Neural crest cell (in vitro differentiated cells): ENCODE data around the gene SCN4B. TPM values are rescaled to one million over a fixed set of nuclear protein-coding genes. Genes with fewer than 3 reads are reported as not detected.
"Not testable (repeated sequence)": the region's sequence is repeated elsewhere in the genome, so short reads cannot be mapped to it uniquely, and the experiment has no call there.

Experiments
- DNase-seq: peaks from one replicate; pipeline ENCODE4 v3.0.0; 2021; ENCODE audit warnings: low read depth, mixed read lengths, low spot score
- H3K27ac Mint-ChIP-seq: one replicate; pipeline ENCODE4 v1.8.0; 2021; ENCODE audit warnings: mild to moderate bottlenecking, mixed read lengths; ENCODE audit not compliant: unreplicated experiment
- H3K27me3 Mint-ChIP-seq: 2 replicates; pipeline ENCODE4 v1.8.0; 2021; ENCODE audit warnings: low read depth, mild to moderate bottlenecking, mixed read lengths
- H3K36me3 Mint-ChIP-seq: 2 replicates; pipeline ENCODE4 v1.8.0; 2021; ENCODE audit warnings: low read depth, mild to moderate bottlenecking, mixed read lengths
- H3K4me1 Mint-ChIP-seq: 2 replicates; pipeline ENCODE4 v1.8.0; 2021; ENCODE audit warnings: mixed read lengths
- H3K4me3 Mint-ChIP-seq: one replicate; pipeline ENCODE4 v1.8.0; 2021; ENCODE audit warnings: mild to moderate bottlenecking, mixed read lengths
- H3K9me3 Mint-ChIP-seq: 2 replicates; pipeline ENCODE4 v1.8.0; 2021; ENCODE audit warnings: mixed read lengths
- CTCF ChIP-seq: fragments of 200-600 bp; sonication (generic); conservative IDR thresholded peaks from 2 replicates; pipeline ENCODE4 v1.5.0; 2021; ENCODE audit warnings: antibody characterized with exemption, mild to moderate bottlenecking
- total RNA-seq: library from RNA; stranded (reverse); gene quantifications from 2 replicates; pipeline ENCODE4 v1.2.1, GENCODE V29; 2021

The SCN4B gene
- total RNA-seq, 1 donor from 2014 or later, result 2.0 TPM

- H3K4me3 Mint-ChIP-seq, result no peak overlapping the region
- no peaks in the 10 kb centered on the region for H3K36me3 Mint-ChIP-seq
- TF ChIP-seq CTCF, result peak; percentile 92
- H3K4me1 Mint-ChIP-seq, result peaks cover 9% of the 10 kb centered on the region
- H3K27me3 Mint-ChIP-seq, result peaks cover 6% of the 10 kb centered on the region
- no peaks in the 10 kb centered on the region for H3K9me3 Mint-ChIP-seq
- H3K27ac Mint-ChIP-seq, result no peak overlapping the region
- DNase-seq, result peak; percentile 78
Observed at GRCh38 chr11:118198370-118198769, 45.7 kb upstream of the SCN4B start.

- Mint-ChIP-seq H3K36me3 (no peaks in the 10 kb centered on the region), H3K27me3 (peaks cover 13% of the 10 kb centered on the region), H3K4me1 (peaks cover 9% of the 10 kb centered on the region), H3K4me3 (no peak overlapping the region), H3K27ac (no peak overlapping the region), H3K9me3 (peaks cover 2% of the 10 kb centered on the region)
- TF ChIP-seq CTCF, result no peak
- DNase-seq, result no peak
Observed at GRCh38 chr11:118194835-118195627, 42.4 kb upstream of the SCN4B start.

GRCh38 chr11:118193910-118194566 lies 41.4 kb upstream of the SCN4B start:
- TF ChIP-seq CTCF, result no peak
- no peaks in the 10 kb centered on the region for H3K36me3 Mint-ChIP-seq
- H3K4me1 Mint-ChIP-seq, result peaks cover 9% of the 10 kb centered on the region
- H3K27ac Mint-ChIP-seq, result no peak overlapping the region
- no peak for DNase-seq
- H3K9me3 Mint-ChIP-seq, result peaks cover 2% of the 10 kb centered on the region
- peaks cover 22% of the 10 kb centered on the region for H3K27me3 Mint-ChIP-seq
- no peak overlapping the region for H3K4me3 Mint-ChIP-seq

- peaks cover 30% of the 10 kb centered on the region for H3K27me3 Mint-ChIP-seq
- H3K4me1 Mint-ChIP-seq, H3K27ac Mint-ChIP-seq, H3K9me3 Mint-ChIP-seq, DNase-seq, H3K36me3 Mint-ChIP-seq, H3K4me3 Mint-ChIP-seq: not testable (repeated sequence)
Observed at GRCh38 chr11:118192817-118193216, 40.2 kb upstream of the SCN4B start.

GRCh38 chr11:118190942-118191506 lies 38.4 kb upstream of the SCN4B start:
- not testable (repeated sequence) for H3K4me1 Mint-ChIP-seq, H3K36me3 Mint-ChIP-seq, H3K4me3 Mint-ChIP-seq, H3K27ac Mint-ChIP-seq, H3K9me3 Mint-ChIP-seq, DNase-seq
- H3K27me3 Mint-ChIP-seq, result peaks cover 40% of the 10 kb centered on the region

- no peak for DNase-seq
- no peak overlapping the region for H3K4me3 Mint-ChIP-seq
- H3K36me3 Mint-ChIP-seq, result no peaks in the 10 kb centered on the region
- peaks cover 52% of the 10 kb centered on the region for H3K27me3 Mint-ChIP-seq
- H3K4me1 Mint-ChIP-seq, result no peaks in the 10 kb centered on the region
- no peaks in the 10 kb centered on the region for H3K9me3 Mint-ChIP-seq
- TF ChIP-seq CTCF, result no peak
- no peak overlapping the region for H3K27ac Mint-ChIP-seq
Observed at GRCh38 chr11:118186346-118187107, 33.9 kb upstream of the SCN4B start.
